ENCODE results near the gene AP5Z1.

Gene AP5Z1, protein sequence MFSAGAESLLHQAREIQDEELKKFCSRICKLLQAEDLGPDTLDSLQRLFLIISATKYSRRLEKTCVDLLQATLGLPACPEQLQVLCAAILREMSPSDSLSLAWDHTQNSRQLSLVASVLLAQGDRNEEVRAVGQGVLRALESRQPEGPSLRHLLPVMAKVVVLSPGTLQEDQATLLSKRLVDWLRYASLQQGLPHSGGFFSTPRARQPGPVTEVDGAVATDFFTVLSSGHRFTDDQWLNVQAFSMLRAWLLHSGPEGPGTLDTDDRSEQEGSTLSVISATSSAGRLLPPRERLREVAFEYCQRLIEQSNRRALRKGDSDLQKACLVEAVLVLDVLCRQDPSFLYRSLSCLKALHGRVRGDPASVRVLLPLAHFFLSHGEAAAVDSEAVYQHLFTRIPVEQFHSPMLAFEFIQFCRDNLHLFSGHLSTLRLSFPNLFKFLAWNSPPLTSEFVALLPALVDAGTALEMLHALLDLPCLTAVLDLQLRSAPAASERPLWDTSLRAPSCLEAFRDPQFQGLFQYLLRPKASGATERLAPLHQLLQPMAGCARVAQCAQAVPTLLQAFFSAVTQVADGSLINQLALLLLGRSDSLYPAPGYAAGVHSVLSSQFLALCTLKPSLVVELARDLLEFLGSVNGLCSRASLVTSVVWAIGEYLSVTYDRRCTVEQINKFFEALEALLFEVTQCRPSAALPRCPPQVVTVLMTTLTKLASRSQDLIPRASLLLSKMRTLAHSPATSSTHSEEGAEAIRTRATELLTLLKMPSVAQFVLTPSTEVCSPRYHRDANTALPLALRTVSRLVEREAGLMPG

DNA sequence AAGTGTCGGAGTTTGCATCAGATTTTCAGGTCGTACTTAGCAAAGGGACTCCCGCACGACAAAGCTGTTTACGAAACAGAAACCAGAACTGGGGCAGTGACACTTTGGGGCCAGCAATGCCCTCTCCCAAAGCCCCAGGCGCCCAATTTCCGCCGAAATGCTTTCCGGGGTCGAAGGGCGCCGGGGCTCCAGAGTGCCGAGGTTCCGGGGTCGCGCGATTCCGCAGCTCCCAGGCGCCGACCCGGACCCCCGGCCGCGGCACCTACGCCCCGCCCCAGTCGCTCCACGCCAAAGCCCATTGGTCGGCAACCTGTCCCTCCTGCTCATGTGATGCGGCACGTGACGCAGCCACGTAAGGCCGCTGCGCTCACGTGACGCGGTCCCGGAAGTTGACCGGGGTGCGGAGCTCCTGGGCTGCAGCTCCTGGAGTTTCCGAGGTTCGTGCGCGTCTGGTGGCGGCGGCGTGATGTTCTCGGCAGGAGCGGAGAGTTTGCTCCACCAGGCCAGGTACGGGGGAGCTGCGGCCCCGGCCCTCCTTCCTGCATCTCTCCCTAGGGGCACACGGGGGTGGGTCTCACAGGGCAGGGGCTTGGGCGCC lies at the start of gene AP5Z1:
Gene AP5Z1 (plus strand): TSS at position 374 of the 598 bp plus-strand sequence. CDS start 93 bp downstream, at position 467.
- DNase-seq, result peak; percentile 95

DNA sequence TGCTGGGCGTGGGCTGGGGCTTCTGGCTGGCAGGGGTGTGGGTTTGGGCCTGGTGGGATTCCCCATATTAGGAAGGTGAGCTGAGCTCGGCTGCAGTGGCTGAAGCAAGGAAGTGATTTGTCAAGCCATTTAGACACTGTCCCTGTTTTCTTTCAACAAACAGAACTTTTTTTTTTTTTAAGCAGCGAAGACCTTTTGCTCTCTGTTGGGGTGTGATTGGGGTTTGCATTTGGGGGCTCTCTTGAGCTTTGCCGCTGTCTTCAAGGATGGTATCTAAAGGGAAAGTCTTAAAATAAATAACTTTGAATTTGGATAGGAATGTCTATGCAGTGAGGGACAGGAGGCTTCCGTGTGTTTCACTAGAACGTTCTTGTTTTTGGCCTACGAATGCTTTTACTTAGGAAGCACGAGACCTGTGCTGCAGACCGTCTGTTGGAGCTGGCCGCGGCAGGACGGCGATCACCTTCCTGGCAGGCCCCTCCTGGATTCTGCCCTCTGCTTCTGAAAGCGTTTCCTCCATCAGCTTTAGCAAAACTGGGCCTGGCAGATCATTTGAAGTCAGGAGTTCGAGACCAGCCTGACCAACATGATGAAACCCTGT lies 49.5 kb upstream of the AP5Z1 start:
- DNase-seq, result no peak

DNA sequence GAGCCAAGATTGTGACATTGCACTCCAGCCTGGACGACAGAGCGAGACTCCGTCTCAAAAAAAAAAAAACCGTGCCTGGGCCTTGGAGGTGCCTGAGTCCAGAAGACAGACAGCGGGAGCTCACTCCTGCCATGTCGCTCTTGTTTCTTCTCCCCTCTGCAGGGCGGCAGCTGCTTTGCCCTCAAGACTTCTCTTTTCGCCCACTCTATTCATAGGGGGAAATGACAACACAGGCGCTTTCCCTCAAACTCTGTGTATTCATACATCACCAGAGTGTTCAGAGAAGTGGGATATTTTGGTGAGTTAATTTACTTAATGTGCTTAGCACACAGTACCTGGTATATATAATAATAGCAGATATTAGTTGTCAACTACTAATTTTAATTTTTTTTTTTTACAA lies 48.9 kb upstream of the AP5Z1 start:
- DNase-seq, result no peak

DNA sequence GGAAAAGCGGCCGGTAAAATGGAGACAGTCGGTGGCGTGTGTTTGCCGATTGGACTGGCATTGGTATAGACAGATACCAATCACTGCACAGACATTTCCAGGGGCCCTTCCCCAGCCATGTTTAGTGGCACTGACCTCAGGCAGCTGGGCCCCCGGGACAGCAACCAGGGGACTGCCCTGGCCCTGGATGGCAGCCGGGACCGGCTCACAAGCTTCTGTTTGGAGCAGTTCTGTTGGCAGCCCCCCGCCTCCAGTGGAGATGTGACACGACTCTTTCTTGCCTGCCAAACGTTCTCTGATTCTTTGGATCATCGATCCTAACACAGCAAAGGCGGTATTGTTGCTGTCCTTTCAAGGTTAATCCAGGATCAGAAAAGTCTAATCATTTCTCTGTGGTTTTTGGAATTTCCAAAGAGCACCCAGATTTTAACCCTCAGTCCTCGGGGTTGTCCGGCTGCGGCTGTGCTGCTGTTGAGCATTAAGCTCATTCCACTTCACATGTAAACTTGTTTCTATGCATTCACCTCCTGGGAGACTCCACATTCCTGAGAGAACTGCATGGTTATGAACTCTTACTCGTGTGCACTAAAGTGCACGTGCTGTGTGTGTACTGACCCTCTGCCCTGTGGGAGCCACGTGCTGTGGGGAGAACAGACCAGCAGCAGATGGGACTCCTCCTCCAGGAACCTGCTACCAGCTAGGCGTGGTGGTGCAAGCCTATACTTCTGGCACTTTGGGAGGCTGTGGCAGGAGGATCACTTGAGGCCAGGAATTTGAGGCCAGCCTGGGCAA lies 47.3 kb upstream of the AP5Z1 start:
- DNase-seq, result no peak

DNA sequence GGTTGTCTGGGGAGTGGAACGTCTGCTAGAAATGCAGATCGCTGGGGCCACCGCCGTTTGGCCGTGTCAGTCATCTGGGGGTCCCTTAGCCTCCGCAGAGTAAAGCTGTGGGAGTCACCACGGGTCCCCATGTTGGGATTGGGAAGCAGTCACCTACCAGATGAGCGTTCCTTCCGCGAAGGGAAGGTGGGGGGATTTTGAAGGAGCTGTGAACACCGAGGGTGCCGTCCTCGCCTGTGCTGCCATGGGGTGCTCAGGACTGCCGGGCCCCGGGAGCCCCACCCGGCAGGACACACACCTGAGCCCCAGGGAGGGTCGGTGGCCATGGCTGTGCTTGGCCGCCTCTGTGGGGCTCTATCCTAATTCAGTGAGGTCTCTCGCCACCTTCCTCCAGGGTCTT lies 46.2 kb upstream of the AP5Z1 start:
- DNase-seq, result no peak

DNA sequence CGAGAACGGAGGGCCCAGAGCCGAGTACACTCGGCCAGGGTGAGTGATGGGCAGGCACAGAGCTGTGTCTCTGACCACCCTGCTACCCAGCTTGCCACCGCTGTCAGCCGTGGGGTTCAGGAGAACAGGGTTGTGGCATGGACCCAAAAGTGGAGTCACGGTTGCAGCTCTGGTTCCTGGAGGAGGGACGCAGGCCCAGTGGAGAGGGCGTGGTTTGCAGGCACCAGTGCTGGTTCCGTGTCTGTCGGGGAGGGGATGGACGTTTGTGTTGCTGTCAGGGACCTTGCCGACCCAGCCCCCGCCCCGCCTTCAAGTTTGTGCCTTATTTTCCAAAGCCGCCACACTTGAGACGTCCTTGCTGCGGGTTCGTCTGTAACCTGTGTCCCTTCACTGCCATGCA lies 45.1 kb upstream of the AP5Z1 start:
- no peak for DNase-seq

DNA sequence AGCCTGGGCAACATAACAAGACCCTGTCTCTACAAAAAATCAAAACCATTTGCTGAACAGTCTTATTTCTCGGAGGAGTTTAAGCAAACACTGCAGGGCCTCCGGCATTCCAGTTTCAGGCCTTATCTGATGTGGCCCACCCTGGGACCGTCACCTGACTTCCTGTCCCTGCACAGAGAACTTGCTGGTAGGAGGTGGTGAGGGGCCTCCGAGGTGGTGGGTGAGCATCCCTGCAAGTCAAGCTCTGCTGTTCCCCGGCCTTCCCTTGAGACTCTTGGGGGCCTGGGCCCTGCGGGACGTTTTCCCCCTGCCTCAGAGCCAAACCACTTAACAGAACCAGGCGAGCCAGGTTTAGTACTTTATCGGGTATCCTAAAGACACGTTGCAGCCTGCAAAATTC lies 44.5 kb upstream of the AP5Z1 start:
- DNase-seq, result no peak

DNA sequence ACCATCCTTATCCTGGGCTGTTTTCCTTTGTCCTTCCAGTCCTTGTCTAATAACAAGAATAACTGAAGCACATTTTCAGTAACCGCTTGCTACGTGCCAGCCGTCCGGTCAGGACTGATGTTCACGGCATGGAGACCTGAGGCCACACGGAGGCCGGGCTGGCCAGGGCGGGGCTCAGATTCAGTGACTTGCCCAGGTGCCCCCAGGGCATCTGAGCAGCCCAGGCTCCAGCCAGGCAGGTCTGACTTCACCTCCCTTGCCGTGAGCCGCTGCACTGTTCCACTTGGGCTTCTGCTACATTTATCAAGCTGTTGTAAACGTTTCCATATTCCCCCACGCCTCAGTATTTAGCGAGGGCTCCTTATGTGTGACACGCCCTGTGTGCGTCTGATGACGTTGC lies 43.6 kb upstream of the AP5Z1 start:
- no peak for DNase-seq

DNA sequence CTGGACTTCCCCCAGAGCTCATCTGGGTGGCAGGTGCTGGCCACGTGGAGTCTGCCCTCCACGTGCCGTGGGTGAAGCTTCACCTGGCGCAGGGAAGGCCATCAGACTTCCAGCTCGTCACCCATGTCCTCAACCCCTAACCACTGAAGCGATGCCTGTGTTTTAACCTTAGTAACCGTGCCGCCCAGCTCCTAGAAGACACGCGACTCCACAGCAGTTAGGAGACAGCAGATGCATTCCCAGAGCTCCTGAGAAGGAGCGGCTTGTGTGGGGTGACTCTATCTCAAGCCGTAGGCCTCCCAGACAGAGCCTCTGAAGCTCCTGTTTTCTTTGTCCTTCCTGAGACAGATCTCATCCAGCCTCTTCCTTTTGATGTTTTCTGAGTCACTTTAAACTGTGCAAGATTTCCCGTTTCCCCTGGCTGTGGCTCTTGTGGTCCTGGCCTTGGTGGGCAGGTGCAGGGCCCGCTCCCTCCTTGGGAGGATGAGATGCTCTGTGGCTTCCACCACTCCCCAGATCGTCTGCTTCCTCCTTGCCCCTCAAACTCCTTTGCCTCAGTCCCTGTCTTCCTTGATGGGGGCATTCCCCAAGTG lies 41.4 kb upstream of the AP5Z1 start:
- DNase-seq, result no peak

DNA sequence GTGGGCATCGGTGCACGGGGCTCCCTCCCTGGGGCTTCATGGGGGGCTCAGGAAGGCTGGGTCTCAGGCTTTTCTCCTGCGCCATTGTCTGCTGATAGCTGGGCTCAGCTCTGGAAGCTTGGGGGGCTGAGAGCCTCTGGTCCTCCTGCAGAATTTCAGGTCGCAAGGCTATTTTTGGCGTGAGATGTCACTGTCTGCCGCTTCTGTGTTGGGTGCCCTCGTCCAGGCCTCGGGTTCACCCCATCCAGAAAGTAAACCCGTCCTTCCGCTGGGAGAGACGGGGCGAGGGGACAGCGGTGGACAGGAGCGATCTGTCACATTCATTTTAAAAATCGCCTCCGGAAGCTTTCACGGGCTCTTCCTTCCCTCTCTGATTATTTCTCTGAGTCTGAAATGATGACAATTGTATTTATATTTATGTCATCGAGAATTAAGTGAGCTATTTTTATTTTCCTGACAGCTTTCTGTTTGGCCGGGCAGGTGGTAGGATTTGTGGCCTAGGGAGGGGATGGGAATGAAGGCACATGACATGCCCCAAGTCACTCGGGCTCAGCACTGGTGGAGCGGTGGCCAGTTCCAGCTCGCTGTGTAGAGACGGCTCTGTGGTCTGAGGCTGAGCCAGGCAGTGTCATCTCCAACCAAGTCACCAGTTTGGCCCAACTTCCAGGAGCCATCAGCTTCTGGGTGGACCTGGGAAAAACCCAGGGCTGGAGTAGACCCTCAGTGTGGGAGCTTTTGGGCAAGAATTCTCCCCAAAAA lies 40.7 kb upstream of the AP5Z1 start:
- DNase-seq, result no peak

DNA sequence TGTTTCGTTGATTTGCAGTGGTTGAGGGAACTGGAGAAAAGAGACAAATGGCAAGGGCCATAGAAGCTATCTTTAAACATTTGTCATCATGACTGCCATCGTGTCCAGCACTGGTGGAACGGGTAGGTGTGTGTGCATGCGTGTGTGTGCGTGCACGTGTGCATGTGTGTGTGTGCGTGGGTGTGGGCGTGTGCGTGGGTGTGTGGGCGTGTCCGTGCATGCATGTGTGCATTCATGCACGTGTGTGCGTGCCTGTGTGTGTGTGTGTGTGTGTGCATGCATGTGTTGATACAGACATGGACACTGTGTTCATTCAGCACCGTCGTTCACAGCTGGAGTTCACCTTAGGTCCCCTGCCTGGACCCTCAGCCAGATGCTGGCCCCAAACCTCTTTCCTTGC lies 38.1 kb upstream of the AP5Z1 start:
- no peak for DNase-seq

DNA sequence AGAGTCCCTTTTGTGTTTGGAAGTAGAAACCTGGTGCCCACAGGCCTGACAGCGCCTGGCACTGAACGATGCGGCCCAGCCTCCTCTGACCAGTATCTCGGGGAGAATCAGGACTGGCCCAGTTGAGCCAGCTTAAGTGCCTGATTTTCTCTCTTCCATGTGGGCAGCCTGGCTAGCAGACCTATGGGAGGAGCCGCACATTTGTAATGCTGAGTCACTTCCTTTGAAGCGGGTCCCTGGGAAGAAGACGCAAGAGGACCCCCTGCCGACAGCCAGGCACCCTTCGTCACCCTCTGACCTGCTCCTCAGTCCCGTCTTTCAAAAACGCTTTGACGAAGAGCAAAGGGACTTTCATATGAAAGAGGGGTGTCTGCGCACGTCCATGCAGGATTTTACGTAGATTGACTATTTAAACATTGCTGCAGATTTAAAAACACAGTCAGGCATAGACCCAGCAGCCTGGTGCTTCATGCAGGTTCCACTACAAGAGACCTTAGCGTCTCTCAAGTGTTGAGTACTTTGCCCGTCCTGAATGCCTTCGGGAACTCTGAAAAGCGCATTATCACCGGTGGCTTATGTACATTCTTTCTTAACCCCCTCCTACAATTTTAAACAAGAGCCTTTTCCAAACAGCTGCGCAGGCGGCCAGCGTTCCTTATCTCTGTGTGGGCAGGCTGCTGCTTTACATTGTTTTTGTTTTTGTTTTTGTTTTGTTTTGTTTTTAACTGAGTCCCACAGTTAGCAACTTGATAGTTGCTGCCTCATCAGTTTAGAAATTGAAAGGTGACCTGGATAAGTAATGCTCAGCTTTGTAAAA lies 36.5 kb upstream of the AP5Z1 start:
- peak; percentile 88 for DNase-seq

DNA sequence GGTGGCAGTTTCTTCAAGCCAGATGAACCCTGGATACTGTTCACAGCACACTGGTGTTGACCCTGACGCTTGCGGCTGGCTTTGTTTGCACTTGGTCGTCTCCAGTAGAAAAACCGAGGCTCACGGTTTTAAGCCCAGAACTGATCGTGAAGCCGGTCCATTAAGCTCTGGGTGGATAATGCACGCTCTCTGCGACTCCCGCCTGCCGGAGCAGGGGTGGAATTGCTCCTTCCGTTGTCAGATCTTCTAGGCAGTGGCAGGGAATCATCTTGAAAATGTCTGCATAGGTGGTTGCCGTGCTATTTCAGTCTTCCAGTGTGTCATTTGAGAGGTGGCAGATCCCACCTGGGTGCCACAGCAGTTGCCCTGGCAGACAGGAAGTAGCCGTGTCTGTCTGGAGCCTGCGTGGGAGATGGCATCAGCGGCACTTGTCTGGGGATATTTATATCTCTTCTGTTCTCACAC lies 35.9 kb upstream of the AP5Z1 start:
- DNase-seq, result no peak

DNA sequence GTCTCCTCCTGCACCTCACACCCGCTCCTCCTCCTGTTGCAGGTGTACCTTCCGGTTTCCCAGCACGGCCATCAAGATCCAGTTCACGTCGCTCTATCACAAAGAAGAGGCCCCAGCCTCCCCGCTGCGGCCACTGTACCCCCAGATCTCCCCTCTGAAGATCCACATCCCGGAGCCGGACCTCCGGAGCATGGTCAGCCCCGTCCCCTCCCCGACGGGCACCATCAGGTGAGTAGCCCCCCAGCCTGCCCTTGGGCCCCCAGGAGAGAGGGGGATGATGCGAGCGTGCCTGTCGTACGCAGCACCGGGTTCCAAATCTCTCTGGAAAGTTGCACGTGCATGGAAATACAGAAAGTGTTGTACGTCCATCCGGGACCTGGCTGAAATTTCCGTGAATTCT lies 34.6 kb upstream of the AP5Z1 start:
- DNase-seq, result no peak

DNA sequence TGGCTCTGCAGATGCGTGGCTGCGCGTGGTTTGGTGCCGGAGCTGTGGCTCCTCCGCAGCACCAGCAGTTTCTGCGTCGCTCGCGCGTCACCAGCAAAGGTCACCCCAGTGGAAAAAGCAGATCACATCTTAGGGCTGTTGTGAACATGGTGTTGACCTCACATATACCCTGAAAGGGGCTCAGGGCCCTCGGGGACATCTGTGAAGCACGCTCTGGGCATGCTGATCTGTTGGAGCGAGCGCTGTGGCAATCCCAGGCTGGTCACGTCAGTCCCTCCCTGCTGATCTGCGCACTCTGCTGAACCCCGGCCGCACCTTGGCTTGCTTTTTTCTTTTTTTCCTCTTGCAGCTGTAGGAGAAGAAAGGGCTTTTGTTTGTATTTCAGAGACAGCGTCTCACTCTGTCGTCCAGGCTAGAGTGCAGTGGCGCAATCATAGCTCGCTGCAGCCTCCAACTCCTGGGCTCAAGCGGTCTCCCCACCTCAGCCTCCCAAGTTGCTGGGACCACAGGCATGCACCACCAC lies 33.3 kb upstream of the AP5Z1 start:
- no peak for DNase-seq

DNA sequence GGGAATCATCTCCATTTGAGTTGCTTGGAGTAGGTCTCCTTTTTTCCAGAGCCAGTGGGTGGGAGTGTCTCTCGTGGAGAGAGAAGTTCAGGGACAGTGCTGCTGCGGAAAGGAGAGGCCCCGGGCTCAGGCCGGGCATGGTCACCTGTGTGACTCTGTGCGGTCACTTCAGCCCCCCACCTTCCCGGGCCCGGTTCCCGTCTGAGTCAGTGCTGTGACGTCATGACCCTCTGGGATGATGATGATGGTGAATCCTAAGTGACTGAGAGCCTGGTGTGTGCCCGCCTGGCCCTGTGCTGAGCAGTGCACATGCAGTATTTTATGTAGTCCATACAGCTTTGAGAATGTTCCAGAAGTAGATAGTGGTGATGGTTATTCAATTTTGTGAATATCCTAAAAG lies 32.6 kb upstream of the AP5Z1 start:
- no peak for DNase-seq

DNA sequence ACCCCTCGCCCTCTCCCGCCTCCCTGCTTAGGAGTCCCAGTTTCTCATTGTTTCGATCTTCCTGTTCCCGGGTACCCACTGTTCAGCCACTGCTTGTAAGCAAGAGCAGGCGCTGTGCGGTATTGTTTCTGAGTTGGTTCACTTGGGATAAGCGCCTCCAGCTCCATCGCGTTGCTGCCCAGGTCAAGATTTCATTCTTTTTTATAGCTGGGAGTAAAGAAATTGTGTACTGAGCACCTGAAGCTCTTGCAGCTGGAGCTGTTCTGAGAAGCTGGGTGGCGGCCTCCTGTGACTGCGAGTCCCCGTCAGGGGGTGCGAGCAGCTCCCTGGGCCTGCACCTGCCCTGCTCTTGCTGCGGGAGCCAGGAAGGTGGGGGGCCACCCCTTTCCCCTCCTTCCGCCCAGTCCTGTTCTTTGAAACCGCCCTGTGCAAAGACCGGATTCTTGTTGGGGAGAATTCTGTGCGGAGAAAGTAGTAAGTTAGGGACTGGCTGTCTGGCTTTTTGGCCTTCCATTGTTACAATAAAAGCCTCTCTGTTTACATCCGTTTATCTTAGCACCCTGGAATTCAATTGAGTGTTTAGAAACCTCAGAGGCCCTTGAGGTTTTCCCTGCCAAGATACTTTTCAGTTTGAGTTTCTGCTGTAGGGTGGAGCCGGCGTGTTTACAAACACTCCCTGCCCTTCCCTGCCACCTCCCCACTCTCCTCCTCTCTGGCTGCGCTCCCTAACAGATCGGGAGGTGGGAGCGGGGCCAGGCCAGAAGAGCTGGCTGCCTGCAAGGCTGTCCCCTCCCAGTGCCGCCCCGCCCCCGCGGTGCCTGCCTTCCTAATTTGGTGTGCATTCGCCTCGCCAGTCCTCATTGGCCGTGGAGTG lies 30.8 kb upstream of the AP5Z1 start:
- DNase-seq, result peak; percentile 100

DNA sequence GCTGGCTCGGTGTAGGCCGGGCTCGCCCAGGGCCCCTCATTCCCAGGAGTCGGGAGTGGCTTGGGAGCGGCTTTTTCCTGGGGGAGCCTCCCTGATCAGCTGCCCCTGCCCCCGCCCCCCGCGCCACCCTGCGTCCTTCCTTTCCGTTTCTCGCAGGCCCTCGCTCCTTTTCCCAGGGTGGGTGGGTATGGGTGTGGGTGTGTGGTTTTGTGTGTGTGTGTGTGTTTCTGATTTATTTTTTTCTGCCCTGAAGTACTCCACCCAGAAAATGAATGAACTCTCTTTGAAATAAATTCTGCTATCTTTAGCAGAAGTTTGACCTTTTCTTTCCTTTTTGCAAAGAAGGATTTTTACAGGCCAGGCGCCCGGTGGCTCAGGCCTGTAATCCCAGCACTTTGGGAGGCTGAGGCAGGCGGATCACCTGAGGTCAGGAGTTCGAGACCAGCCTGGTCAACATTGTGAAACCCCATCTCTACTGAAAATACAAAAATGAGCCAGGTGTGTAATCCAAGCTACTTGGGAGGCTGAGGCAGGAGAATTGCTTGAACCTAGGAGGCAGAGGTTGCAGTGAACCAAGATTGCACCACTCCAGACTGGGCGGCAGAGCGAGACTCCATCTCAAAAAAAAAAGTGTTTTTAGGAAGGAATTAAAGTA lies 30.0 kb upstream of the AP5Z1 start:
- no peak for DNase-seq
